Neural cell (in vitro differentiated cells): ENCODE measurements around the gene KCNK7. TPM values are rescaled to one million over a fixed set of nuclear protein-coding genes. Genes with fewer than 3 reads are reported as not detected.
"Not testable (repeated sequence)": the region's sequence is repeated elsewhere in the genome, so short reads cannot be mapped to it uniquely, and the experiment has no call there.

ENCODE experiments used
- H2AFZ ChIP-seq: fragments of 200-600, 300-800 bp; sonication (generic), shearing (Covaris generic); 2 replicates; pipeline ENCODE4 v1.6.0; 2014; ENCODE audit warnings: low read depth, mild to moderate bottlenecking, antibody characterized with exemption, low read length, moderate library complexity
- H3F3A ChIP-seq: fragments of 200-600 bp; shearing (Covaris generic); 2 replicates; pipeline ENCODE4 v1.6.1; 2016; ENCODE audit warnings: mild to moderate bottlenecking, moderate library complexity, mixed read lengths, antibody characterized with exemption, low read length; ENCODE audit not compliant: insufficient read depth, poor library complexity, severe bottlenecking
- H3K27ac ChIP-seq: fragments of 200-600, 300-800 bp; sonication (generic), shearing (Covaris generic); 2 replicates; pipeline ENCODE4 v1.5.1; 2014; ENCODE audit warnings: mild to moderate bottlenecking, low read length, moderate library complexity
- H3K27me3 ChIP-seq: fragments of 300-800, 200-600 bp; sonication (generic), shearing (Covaris generic); 2 replicates; pipeline ENCODE4 v1.6.0; 2014; ENCODE audit warnings: mild to moderate bottlenecking, low read depth, low read length, moderate library complexity; ENCODE audit not compliant: insufficient read depth
- H3K36me3 ChIP-seq: fragments of 300-800, 200-600 bp; sonication (generic), shearing (Covaris generic); 2 replicates; pipeline ENCODE4 v1.5.1; 2014; ENCODE audit warnings: mild to moderate bottlenecking, antibody characterized with exemption, low read length, moderate library complexity; ENCODE audit not compliant: insufficient read depth
- H3K4me2 ChIP-seq: fragments of 300-800, 200-600 bp; sonication (generic), shearing (Covaris generic); 2 replicates; pipeline ENCODE4 v1.6.0; 2014; ENCODE audit warnings: mild to moderate bottlenecking, low read length
- H3K4me3 ChIP-seq: fragments of 300-800, 200-600 bp; sonication (generic), shearing (Covaris generic); 2 replicates; pipeline ENCODE4 v1.5.1; 2014; ENCODE audit warnings: mild to moderate bottlenecking, low read length, moderate library complexity
- H3K79me2 ChIP-seq: fragments of 200-600 bp; shearing (Covaris generic); replicated peaks from 2 replicates; pipeline ENCODE4 v1.6.0; 2014; ENCODE audit warnings: mild to moderate bottlenecking, low read length, moderate library complexity; ENCODE audit not compliant: insufficient read depth
- H3K9ac ChIP-seq: fragments of 300-800, 200-600 bp; sonication (generic), shearing (Covaris generic); 2 replicates; pipeline ENCODE4 v1.6.1; 2016; ENCODE audit warnings: mild to moderate bottlenecking, low read length, mixed read lengths
- H3K9me2 ChIP-seq: fragments of 200-600 bp; shearing (Covaris generic); 2 replicates; pipeline ENCODE4 v1.6.1; 2016; ENCODE audit warnings: mild to moderate bottlenecking, low read length, mixed read lengths; ENCODE audit not compliant: insufficient read depth
- H3K9me3 ChIP-seq: fragments of 200-600, 300-800 bp; sonication (generic), shearing (Covaris generic); 2 replicates; pipeline ENCODE4 v1.6.1; 2016; ENCODE audit warnings: mild to moderate bottlenecking, mixed run types, low read length, moderate library complexity, mixed read lengths
- H4K20me1 ChIP-seq: fragments of 200-600 bp; shearing (Covaris generic); 2 replicates; pipeline ENCODE4 v1.6.1; 2016; ENCODE audit warnings: mild to moderate bottlenecking, mixed run types; ENCODE audit not compliant: insufficient read depth
- EP300 ChIP-seq: fragments of 450-650 bp; conservative IDR thresholded peaks from 2 replicates; pipeline ENCODE4 v1.6.1; 2014; ENCODE audit warnings: antibody characterized with exemption, mild to moderate bottlenecking, moderate library complexity; ENCODE audit not compliant: poor library complexity, severe bottlenecking
- EZH2 ChIP-seq: fragments of 200-600, 300-800 bp; shearing (Covaris generic), sonication (generic); IDR thresholded peaks from 2 replicates; pipeline ENCODE4 v1.6.1; 2014; ENCODE audit warnings: antibody characterized with exemption, low read length, borderline replicate concordance, mild to moderate bottlenecking; ENCODE audit not compliant: insufficient read depth, poor library complexity, severe bottlenecking
- MXI1 ChIP-seq: fragments of 450-650 bp; conservative IDR thresholded peaks from 2 replicates; pipeline ENCODE4 v1.6.1; 2014; ENCODE audit warnings: antibody characterized with exemption, mild to moderate bottlenecking; ENCODE audit not compliant: poor library complexity, severe bottlenecking
- POLR2AphosphoS5 ChIP-seq: IDR thresholded peaks from 2 replicates; pipeline ENCODE4 v1.6.1; 2012
- RAD21 ChIP-seq: fragments of 450-650 bp; conservative IDR thresholded peaks from 2 replicates; pipeline ENCODE4 v1.6.1; 2014; ENCODE audit warnings: antibody characterized with exemption, mild to moderate bottlenecking, moderate library complexity
- REST ChIP-seq: IDR thresholded peaks from 2 replicates; pipeline ENCODE4 v1.6.1; 2012; ENCODE audit warnings: borderline replicate concordance
- SMC3 ChIP-seq: fragments of 450-650 bp; conservative IDR thresholded peaks from 2 replicates; pipeline ENCODE4 v1.6.1; 2014; ENCODE audit warnings: antibody characterized with exemption, mild to moderate bottlenecking, moderate library complexity; ENCODE audit not compliant: poor library complexity
- TAF1 ChIP-seq: IDR thresholded peaks from 2 replicates; pipeline ENCODE4 v1.6.1; 2012; ENCODE audit warnings: low read depth
- polyA plus RNA-seq: library from polyadenylated mRNA; depleted of rRNA; stranded (reverse); fragments of >200 nt; gene quantifications from 2 replicates; pipeline ENCODE4 v1.2.3, GENCODE V29; 2014
- TF ChIP-seq, protein P1 (sequence below): fragments of 450-650 bp; IDR thresholded peaks from 2 replicates; pipeline ENCODE4 v1.5.1; 2014; ENCODE audit warnings: antibody characterized with exemption, mild to moderate bottlenecking, moderate library complexity; ENCODE audit not compliant: poor library complexity, severe bottlenecking

KCNK7 gene
- polyA plus RNA-seq, 1 donor from 2014 or later = 1.1 TPM

DNA sequence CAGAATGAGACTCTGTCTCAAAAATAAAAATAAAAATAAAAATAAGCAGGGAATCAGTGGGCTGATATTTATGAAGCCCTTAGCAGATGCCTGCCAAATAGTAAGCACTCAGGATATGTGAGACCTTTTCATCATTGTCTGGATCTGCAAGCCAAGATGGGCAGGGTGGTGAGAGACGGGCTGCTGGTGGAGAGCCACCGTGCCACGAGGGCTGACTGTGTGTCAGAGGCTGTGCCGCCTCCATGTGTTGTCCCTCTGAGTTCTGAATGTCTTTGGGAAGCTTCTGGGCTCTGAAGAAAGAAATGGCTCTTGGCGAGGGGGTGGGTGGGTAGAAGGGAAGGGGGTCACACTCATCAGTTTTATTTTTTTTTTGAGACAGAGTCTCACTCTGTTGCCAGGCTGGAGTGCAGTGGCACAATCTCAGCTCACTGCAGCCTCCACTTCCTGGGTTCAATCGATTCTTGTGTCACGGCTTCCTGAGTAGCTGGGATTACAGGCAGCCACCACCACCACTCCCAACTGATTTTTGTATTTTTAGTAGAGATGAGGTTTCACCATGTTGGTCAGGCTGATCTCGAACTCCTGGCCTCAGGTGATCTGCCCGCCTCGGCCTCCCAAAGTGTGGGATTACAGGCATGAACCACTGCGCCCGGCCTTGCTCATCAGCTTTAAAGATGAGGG is 30.6 kb downstream of the KCNK7 start:
- H3K27ac ChIP-seq, H3K9me2 ChIP-seq, H3F3A ChIP-seq, H3K4me3 ChIP-seq, H3K36me3 ChIP-seq, H3K9ac ChIP-seq, H4K20me1 ChIP-seq, H3K9me3 ChIP-seq, H3K27me3 ChIP-seq, H3K4me2 ChIP-seq, H2AFZ ChIP-seq: not testable (repeated sequence)
- H3K79me2 ChIP-seq = peaks cover 14% of the 10 kb centered on the region

- Histone ChIP-seq H3K79me2 (peaks cover 12% of the 10 kb centered on the region), H3K27ac (no peak overlapping the region), H3K9me3 (no peaks in the 10 kb centered on the region), H4K20me1 (no peaks in the 10 kb centered on the region), H3K9me2 (no peaks in the 10 kb centered on the region), H3K27me3 (no peaks in the 10 kb centered on the region), H2AFZ (no peak overlapping the region), H3K4me3 (no peak overlapping the region), H3K36me3 (no peaks in the 10 kb centered on the region), H3F3A (peaks cover under 1% of the 10 kb centered on the region), H3K4me2 (no peak overlapping the region), H3K9ac (no peak overlapping the region)
- TF ChIP-seq RAD21 = no peak
- no peak for TF ChIP-seq MXI1
- TF ChIP-seq POLR2AphosphoS5 = no peak
- TF ChIP-seq EP300 = no peak
- TF ChIP-seq EZH2 = no peak
- no peak for TF ChIP-seq SMC3
- TF ChIP-seq, protein P1, sequence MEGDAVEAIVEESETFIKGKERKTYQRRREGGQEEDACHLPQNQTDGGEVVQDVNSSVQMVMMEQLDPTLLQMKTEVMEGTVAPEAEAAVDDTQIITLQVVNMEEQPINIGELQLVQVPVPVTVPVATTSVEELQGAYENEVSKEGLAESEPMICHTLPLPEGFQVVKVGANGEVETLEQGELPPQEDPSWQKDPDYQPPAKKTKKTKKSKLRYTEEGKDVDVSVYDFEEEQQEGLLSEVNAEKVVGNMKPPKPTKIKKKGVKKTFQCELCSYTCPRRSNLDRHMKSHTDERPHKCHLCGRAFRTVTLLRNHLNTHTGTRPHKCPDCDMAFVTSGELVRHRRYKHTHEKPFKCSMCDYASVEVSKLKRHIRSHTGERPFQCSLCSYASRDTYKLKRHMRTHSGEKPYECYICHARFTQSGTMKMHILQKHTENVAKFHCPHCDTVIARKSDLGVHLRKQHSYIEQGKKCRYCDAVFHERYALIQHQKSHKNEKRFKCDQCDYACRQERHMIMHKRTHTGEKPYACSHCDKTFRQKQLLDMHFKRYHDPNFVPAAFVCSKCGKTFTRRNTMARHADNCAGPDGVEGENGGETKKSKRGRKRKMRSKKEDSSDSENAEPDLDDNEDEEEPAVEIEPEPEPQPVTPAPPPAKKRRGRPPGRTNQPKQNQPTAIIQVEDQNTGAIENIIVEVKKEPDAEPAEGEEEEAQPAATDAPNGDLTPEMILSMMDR = no peak
- no peak for TF ChIP-seq TAF1
- TF ChIP-seq REST = no peak
Measured at GRCh38 chr11:65563601-65564000, 32.0 kb downstream of the KCNK7 start.

GRCh38 chr11:65562788-65563187 is 32.8 kb downstream of the KCNK7 start:
- Histone ChIP-seq H3K36me3 (no peaks in the 10 kb centered on the region), H3K79me2 (peaks cover 4% of the 10 kb centered on the region), H3K27ac (no peak overlapping the region), H4K20me1 (no peaks in the 10 kb centered on the region), H2AFZ (no peak overlapping the region), H3K4me2 (no peak overlapping the region), H3K9me2 (no peaks in the 10 kb centered on the region), H3K4me3 (no peak overlapping the region), H3K27me3 (no peaks in the 10 kb centered on the region), H3K9ac (no peak overlapping the region), H3K9me3 (no peaks in the 10 kb centered on the region), H3F3A (no peaks in the 10 kb centered on the region)
- TF ChIP-seq TAF1 (no peak), REST (no peak)
